Erythroblast (primary cell): ENCODE results near the gene HOXD3.

Experiments
- GATA1 ChIP-seq: IDR thresholded peaks from 2 replicates; pipeline ENCODE4 v1.6.1; 2011; ENCODE audit warnings: low read depth, mild to moderate bottlenecking, control low read depth, low read length, moderate library complexity
- POLR2A ChIP-seq: IDR thresholded peaks from 2 replicates; pipeline ENCODE4 v1.6.1; 2011; ENCODE audit warnings: mild to moderate bottlenecking, low read length

- TF ChIP-seq GATA1 (no peak), POLR2A (no peak)
Observed at GRCh38 chr2:176136374-176137251, 20.5 kb upstream of the HOXD3 start.
